DLD1 (cell line): ENCODE results near the gene SLC24A2.
"Not testable (repeated sequence)": the region's sequence is repeated elsewhere in the genome, so short reads cannot be mapped to it uniquely, and the experiment has no call there.

ENCODE experiments used
- in situ Hi-C: cut with HindIII; loops from 2 replicates; pipeline ENCODE4 v1.10.0; 2017; ENCODE audit warnings: low sequenced_read_pairs

The SLC24A2 gene

GRCh38 chr9:19788614-19789271 is at the start of gene SLC24A2:
SLC24A2 (minus strand) TSS chr9:19789037.
- in situ Hi-C loops = no loop called here

- in situ Hi-C loops = not testable (repeated sequence)
Observed at GRCh38 chr9:19833331-19833730, 44.5 kb upstream of the SLC24A2 start.

- in situ Hi-C loops = no loop called here
Observed at GRCh38 chr9:19830796-19831195, 42.0 kb upstream of the SLC24A2 start.

- in situ Hi-C loops = no loop called here
Observed at GRCh38 chr9:19828576-19829109, 39.8 kb upstream of the SLC24A2 start.

- in situ Hi-C loops = no loop called here
Observed at GRCh38 chr9:19816769-19817168, 27.9 kb upstream of the SLC24A2 start.

- in situ Hi-C loops = no loop called here
Observed at GRCh38 chr9:19812194-19812593, 23.4 kb upstream of the SLC24A2 start.

GRCh38 chr9:19809422-19810269 is 20.8 kb upstream of the SLC24A2 start:
- in situ Hi-C loops = no loop called here

GRCh38 chr9:19807182-19807892 is 18.5 kb upstream of the SLC24A2 start:
- in situ Hi-C loops = no loop called here

GRCh38 chr9:19804431-19804830 is 15.6 kb upstream of the SLC24A2 start:
- in situ Hi-C loops = no loop called here

- in situ Hi-C loops = no loop called here
Observed at GRCh38 chr9:19800884-19801283, 12.0 kb upstream of the SLC24A2 start.

GRCh38 chr9:19799784-19800183 is 10.9 kb upstream of the SLC24A2 start:
- in situ Hi-C loops = no loop called here

- in situ Hi-C loops = no loop called here
Observed at GRCh38 chr9:19788152-19788551, 685 bp downstream of the SLC24A2 start.

GRCh38 chr9:19787672-19788071 is 1.2 kb downstream of the SLC24A2 start:
- in situ Hi-C loops = no loop called here

GRCh38 chr9:19785230-19785629 is 3.6 kb downstream of the SLC24A2 start:
- in situ Hi-C loops = no loop called here

- in situ Hi-C loops = no loop called here
Observed at GRCh38 chr9:19784136-19784535, 4.7 kb downstream of the SLC24A2 start.

GRCh38 chr9:19783500-19783899 is 5.3 kb downstream of the SLC24A2 start:
- in situ Hi-C loops = no loop called here

GRCh38 chr9:19782005-19782404 is 6.8 kb downstream of the SLC24A2 start:
- in situ Hi-C loops = no loop called here

GRCh38 chr9:19781240-19781639 is 7.6 kb downstream of the SLC24A2 start:
- in situ Hi-C loops = no loop called here

- in situ Hi-C loops = no loop called here
Observed at GRCh38 chr9:19771446-19771845, 17.4 kb downstream of the SLC24A2 start.

GRCh38 chr9:19770973-19771372 is 17.9 kb downstream of the SLC24A2 start:
- in situ Hi-C loops = no loop called here

GRCh38 chr9:19769213-19769612 is 19.6 kb downstream of the SLC24A2 start:
- in situ Hi-C loops = no loop called here
